OCI-LY7 (cell line): Measurements from ENCODE around the gene TTC32. TPM values are rescaled to one million over a fixed set of nuclear protein-coding genes. Genes with fewer than 3 reads are reported as not detected.

Experiments
- BruUV-seq: library from RNA; stranded (reverse); fragments of 400-500 nt; replicated peaks from 2 replicates; lab custom pipeline; 2021; lab: Mats Ljungman, UMichigan
- CTCF ChIA-PET: fragments of 300-600 bp; sonication (Branson Sonifier 250); formaldehyde crosslinking; loops from one replicate; lab custom pipeline; 2022; ENCODE audit warnings: antibody characterized with exemption; ENCODE audit not compliant: unreplicated experiment; lab: Charles Lee
- POLR2A ChIA-PET: fragments of 300-600 bp; sonication (Branson Sonifier 250); formaldehyde crosslinking; loops from one replicate; lab custom pipeline; 2022; ENCODE audit warnings: antibody characterized with exemption; lab: Charles Lee
- DNase-seq: peaks from one replicate; pipeline ENCODE4 v3.0.0-alpha.2; 2015; ENCODE audit warnings: low spot score
- H2AFZ ChIP-seq: fragments of 200-600 bp; sonication (generic), shearing (Covaris generic); 2 replicates; pipeline ENCODE4 v1.6.1; 2014; ENCODE audit warnings: mild to moderate bottlenecking, antibody characterized with exemption, low read length, moderate library complexity
- H3K27ac ChIP-seq: fragments of 200-600 bp; sonication (generic); 2 replicates; pipeline ENCODE4 v1.5.1; 2014; ENCODE audit warnings: mixed run types, low read depth, mild to moderate bottlenecking, moderate library complexity, low read length, inconsistent platforms; ENCODE audit not compliant: poor library complexity, severe bottlenecking
- H3K36me3 ChIP-seq: fragments of 200-600 bp; sonication (generic); 2 replicates; pipeline ENCODE4 v1.6.1; 2014; ENCODE audit warnings: mild to moderate bottlenecking, antibody characterized with exemption, low read length, moderate library complexity, mixed read lengths; ENCODE audit not compliant: insufficient read depth
- H3K4me1 ChIP-seq: fragments of 200-600 bp; sonication (generic); 2 replicates; pipeline ENCODE4 v1.5.1; 2014; ENCODE audit warnings: mild to moderate bottlenecking, low read length; ENCODE audit not compliant: insufficient read depth, poor library complexity, severe bottlenecking
- H3K4me2 ChIP-seq: fragments of 200-600 bp; sonication (generic); 2 replicates; pipeline ENCODE4 v1.6.1; 2014; ENCODE audit warnings: mild to moderate bottlenecking, low read length
- H3K4me3 ChIP-seq: fragments of 200-600 bp; sonication (generic); 2 replicates; pipeline ENCODE4 v1.5.1; 2014; ENCODE audit warnings: mild to moderate bottlenecking, low read depth, low read length; ENCODE audit not compliant: poor library complexity, severe bottlenecking
- H3K79me2 ChIP-seq: fragments of 200-600 bp; sonication (generic); 2 replicates; pipeline ENCODE4 v1.6.1; 2016; ENCODE audit warnings: low read depth, mild to moderate bottlenecking, low read length, moderate library complexity, mixed read lengths; ENCODE audit not compliant: insufficient read depth
- H3K9me2 ChIP-seq: fragments of 200-600 bp; sonication (generic); 2 replicates; pipeline ENCODE4 v1.6.1; 2016; ENCODE audit warnings: mild to moderate bottlenecking, low read length, mixed read lengths; ENCODE audit not compliant: insufficient read depth
- H3K9me3 ChIP-seq: fragments of 200-600 bp; sonication (generic); 2 replicates; pipeline ENCODE4 v1.6.1; 2014; ENCODE audit warnings: mild to moderate bottlenecking, mixed run types, low read length, mixed read lengths
- H4K20me1 ChIP-seq: fragments of 200-600 bp; sonication (generic); 2 replicates; pipeline ENCODE4 v1.6.1; 2014; ENCODE audit warnings: mild to moderate bottlenecking, antibody characterized with exemption, low read length, moderate library complexity, mixed read lengths; ENCODE audit not compliant: insufficient read depth
- CTCF ChIP-seq: fragments of 200-600 bp; sonication (generic); conservative IDR thresholded peaks from 2 replicates; pipeline ENCODE4 v1.5.1; 2014; ENCODE audit warnings: mild to moderate bottlenecking, antibody characterized with exemption, low read length, moderate library complexity, mixed read lengths
- EZH2phosphoT487 ChIP-seq: fragments of 200-600 bp; sonication (generic); IDR thresholded peaks from 2 replicates; pipeline ENCODE4 v1.6.1; 2018; ENCODE audit warnings: low read depth, borderline replicate concordance, mild to moderate bottlenecking, mixed run types, antibody characterized with exemption, low read length, moderate library complexity, mixed read lengths
- intact Hi-C: fragments of 100-400 bp; cut with micrococcal nuclease; formaldehyde crosslinking; loops from one replicate; pipeline ENCODE4 v1.10.0; 2022; ENCODE audit not compliant: unreplicated experiment
- total RNA-seq, 2 experiments: library from RNA; depleted of rRNA in 1 of 2; stranded (reverse); fragments of >200 nt in 1 of 2; shearing (Covaris generic) in 1 of 2; gene quantifications; 2 replicates each; pipeline ENCODE4 v1.2.3, GENCODE V29; 2014 to 2022

TTC32 gene
- total RNA-seq, 2 experiments from 2014 or later: 21.1 to 26.3 TPM

GRCh38 chr2:19848029-19848750 lies 53.6 kb downstream of the TTC32 start:
- Histone ChIP-seq H4K20me1 (no peaks in the 10 kb centered on the region), H3K4me1 (no peaks in the 10 kb centered on the region), H3K4me2 (no peak overlapping the region), H3K9me2 (no peaks in the 10 kb centered on the region), H2AFZ (no peak overlapping the region), H3K9me3 (no peaks in the 10 kb centered on the region), H3K79me2 (no peaks in the 10 kb centered on the region), H3K27ac (no peak overlapping the region), H3K4me3 (no peak overlapping the region), H3K36me3 (no peaks in the 10 kb centered on the region)
- ChIA-PET POLR2A (no interaction called here), CTCF (no interaction called here)
- intact Hi-C loops: no loop called here
- no peak for TF ChIP-seq CTCF
- BruUV-seq: no TSS peak
- DNase-seq: no peak

GRCh38 chr2:19847486-19847885 lies 54.3 kb downstream of the TTC32 start:
- no peak overlapping the region for H2AFZ ChIP-seq
- no TSS peak for BruUV-seq
- TF ChIP-seq CTCF (no peak), EZH2phosphoT487 (no peak)
- no peaks in the 10 kb centered on the region for H3K9me3 ChIP-seq
- DNase-seq: no peak
- H3K4me2 ChIP-seq: no peak overlapping the region
- no peak overlapping the region for H3K27ac ChIP-seq
- no peaks in the 10 kb centered on the region for H3K4me1 ChIP-seq
- ChIA-PET POLR2A (no interaction called here), CTCF (no interaction called here)
- no peaks in the 10 kb centered on the region for H4K20me1 ChIP-seq
- intact Hi-C loops: no loop called here
- no peaks in the 10 kb centered on the region for H3K79me2 ChIP-seq
- no peak overlapping the region for H3K4me3 ChIP-seq
- no peaks in the 10 kb centered on the region for H3K9me2 ChIP-seq
- H3K36me3 ChIP-seq: no peaks in the 10 kb centered on the region

Other genes starting within 250 kb of the TTC32 start
- gene WDR35, start 88.1 kb upstream of the TTC32 start, total RNA-seq (2014; rRNA removed; shearing (Covaris generic)): 0.05 and 0.06 TPM in 2 replicates
- gene WDR35, start 88.1 kb upstream of the TTC32 start, total RNA-seq (2022): 1.5 and 2.2 TPM in 2 replicates
- gene MATN3, start 110.7 kb upstream of the TTC32 start, total RNA-seq (2014; rRNA removed; shearing (Covaris generic)): not detected in 2 replicates
- not detected in 2 replicates for gene MATN3, start 110.7 kb upstream of the TTC32 start, total RNA-seq (2022)
- gene LAPTM4A, start 149.6 kb upstream of the TTC32 start, total RNA-seq (2014; rRNA removed; shearing (Covaris generic)): 6.5 and 8.4 TPM in 2 replicates
- 26.2 and 29.2 TPM in 2 replicates for gene LAPTM4A, start 149.6 kb upstream of the TTC32 start, total RNA-seq (2022)